K562 (cell line): Measurements from ENCODE around the gene SLC66A2. TPM values are rescaled to one million over a fixed set of nuclear protein-coding genes. Genes with fewer than 3 reads are reported as not detected.

Experiments
- ARID4B ChIP-seq: sonication (generic); formaldehyde crosslinking; IDR thresholded peaks from 2 replicates; pipeline ENCODE4 v1.8.0; 2022; ENCODE audit warnings: mild to moderate bottlenecking, missing genetic modification reagents
- ATF3 ChIP-seq, 2 experiments: fragments of 450-650 bp in 1 of 2; sonication (generic) in 1 of 2; formaldehyde crosslinking in 1 of 2; IDR thresholded peaks in 1 of 2; conservative IDR thresholded peaks in 1 of 2; 2 replicates each; pipeline versions ENCODE4 v1.6.1 to v1.8.1; 2016 to 2023; ENCODE audit warnings: mild to moderate bottlenecking in 2 of 2, moderate library complexity in 2 of 2, inconsistent platforms in 1 of 2, missing genetic modification reagents in 1 of 2
- CHD1 ChIP-seq: fragments of 200-600 bp; sonication (generic); IDR thresholded peaks from one replicate; pipeline ENCODE4 v1.6.1; 2012; ENCODE audit warnings: mild to moderate bottlenecking, moderate library complexity, low read length, inconsistent platforms
- E2F6 ChIP-seq, 2 experiments: IDR thresholded peaks; 2 replicates each; pipeline ENCODE4 v1.6.1; 2011; ENCODE audit warnings: borderline replicate concordance in 1 of 2, control low read depth in 1 of 2, low read depth in 1 of 2, low read length in 1 of 2, mild to moderate bottlenecking in 1 of 2, mixed read lengths in 1 of 2, moderate library complexity in 1 of 2; ENCODE audit not compliant: insufficient read depth in 1 of 2, insufficient read length in 1 of 2, poor library complexity in 1 of 2, severe bottlenecking in 1 of 2; ENCODE audit errors: extremely low read depth in 1 of 2
- FIP1L1 ChIP-seq: fragments of 200-400 bp; formaldehyde crosslinking; IDR thresholded peaks from 2 replicates; pipeline ENCODE4 v1.6.1; 2018; ENCODE audit warnings: mild to moderate bottlenecking, low read depth, low read length; ENCODE audit not compliant: poor library complexity, severe bottlenecking
- HCFC1 ChIP-seq: IDR thresholded peaks from 2 replicates; pipeline ENCODE4 v1.6.1; 2012; ENCODE audit warnings: low read depth, low read length, improper control_type of control experiment
- JUND ChIP-seq, 2 experiments: IDR thresholded peaks; 2 replicates in 1 of 2; 3 replicates in 1 of 2; pipeline ENCODE4 v1.6.1; 2011; ENCODE audit warnings: borderline replicate concordance in 2 of 2, low read depth in 2 of 2, low read length in 2 of 2, improper control_type of control experiment in 1 of 2, missing biosample characterization in 1 of 2, missing genetic modification characterization in 1 of 2, missing genetic modification reagents in 1 of 2
- L3MBTL2 ChIP-seq: fragments of 450-650 bp; IDR thresholded peaks from 2 replicates; pipeline ENCODE4 v1.6.1; 2016; ENCODE audit warnings: mild to moderate bottlenecking, moderate library complexity
- MAX ChIP-seq: sonication (generic); formaldehyde crosslinking; IDR thresholded peaks from 2 replicates; pipeline ENCODE4 v1.9.0; 2022; ENCODE audit warnings: mild to moderate bottlenecking, missing genetic modification reagents
- NFATC3 ChIP-seq: fragments of 450-650 bp; IDR thresholded peaks from 2 replicates; pipeline ENCODE4 v1.6.1; 2017; ENCODE audit warnings: mild to moderate bottlenecking
- POLR2AphosphoS5 ChIP-seq: IDR thresholded peaks from 2 replicates; pipeline ENCODE4 v1.6.1; 2011; ENCODE audit warnings: mild to moderate bottlenecking, low read depth, low read length, moderate library complexity; ENCODE audit not compliant: control insufficient read depth, insufficient read depth
- RB1 ChIP-seq: fragments of 450-650 bp; IDR thresholded peaks from 2 replicates; pipeline ENCODE4 v1.6.1; 2017; ENCODE audit warnings: low read depth, mild to moderate bottlenecking
- RBFOX2 ChIP-seq: fragments of 200-400 bp; formaldehyde crosslinking; IDR thresholded peaks from 2 replicates; pipeline ENCODE4 v1.6.1; 2017; ENCODE audit warnings: low read depth, mild to moderate bottlenecking, low read length, moderate library complexity
- SMAD2 ChIP-seq: fragments of 150-350 bp; IDR thresholded peaks from 2 replicates; pipeline ENCODE4 v1.6.1; 2014; ENCODE audit warnings: low read depth, mild to moderate bottlenecking, low read length
- ZBTB12 ChIP-seq: fragments of 250-450 bp; sonication (Bioruptor Pico); IDR thresholded peaks from 2 replicates; pipeline ENCODE4 v1.4.0; 2020
- ZNF431 ChIP-seq: sonication (generic); formaldehyde crosslinking; IDR thresholded peaks from 2 replicates; pipeline ENCODE4 v1.8.0; 2022; ENCODE audit warnings: mild to moderate bottlenecking, missing genetic modification reagents
- ZNF668 ChIP-seq: fragments of 250-450 bp; sonication (Bioruptor Pico); IDR thresholded peaks from 2 replicates; pipeline ENCODE4 v1.8.0; 2022; ENCODE audit warnings: mild to moderate bottlenecking, inconsistent platforms
- polyA plus RNA-seq, 8 experiments: library from polyadenylated mRNA; depleted of rRNA in 4 of 8; stranded (reverse) in 5 of 8; unstranded in 3 of 8; fragments of >200 nt; fragmentation: Nextera tagmentation in 2 of 8; fragmentation: Illumina TruSeq in 1 of 8; extraction: Ambion mirVana in 2 of 8; extraction: Trizol in 1 of 8; gene quantifications; 2 replicates each; pipeline versions ENCODE4 v1.2.1 to v1.2.3, GENCODE V29; 2011 to 2014; ENCODE audit warnings: inconsistent platforms in 1 of 8, missing spikeins in 1 of 8
- total RNA-seq, 7 experiments: library from RNA; depleted of rRNA in 6 of 7; stranded (reverse); fragments of >200 nt in 6 of 7; fragmentation: Illumina TruSeq in 2 of 7; extraction: Trizol in 2 of 7; gene quantifications; 2 replicates each; pipeline versions ENCODE4 v1.2.1 to v1.2.3, GENCODE V29; 2011 to 2021; ENCODE audit warnings: low replicate concordance in 1 of 7

Gene SLC66A2
- total and polyA plus RNA-seq, 9 of the 15 experiments (the other 6 are each of a cell fraction or from before 2014, with no cell fraction given): 0.25 to 17.5 (median 5.6) TPM

GRCh38 chr18:79988451-79989194 lies 37.2 kb upstream of the SLC66A2 start, which contains the start of gene TXNL4A (continued):
- TF ChIP-seq ARID4B (CRISPR knock-in tag): no peak
- TF ChIP-seq RBFOX2: peak; percentile 89
- TF ChIP-seq POLR2AphosphoS5: peak; percentile 46; the same call in 1 of the 2 replicates
- TF ChIP-seq MAX (CRISPR knock-in tag): peak; percentile 76
- peak; percentile 40; the same call in 1 of the 2 replicates for TF ChIP-seq JUND (IDR thresholded peaks at IDR 0.05; ENCODE audit: borderline replicate concordance, low read depth, low read length)
- TF ChIP-seq JUND (tag; IDR thresholded peaks at IDR 0.05; ENCODE audit: borderline replicate concordance, low read depth, low read length): no peak; the same call in 2 of the 3 replicates
- peak; percentile 78 for TF ChIP-seq ZBTB12 (CRISPR knock-in tag)
- no peak for TF ChIP-seq ZNF668 (CRISPR knock-in tag)
- TF ChIP-seq FIP1L1: peak; percentile 22
- peak; percentile 45; the same call in 1 of the 2 replicates for TF ChIP-seq RB1
- TF ChIP-seq ZNF431 (CRISPR knock-in tag): no peak
- TF ChIP-seq CHD1: no peak
- peak; percentile 58 for TF ChIP-seq HCFC1
- TF ChIP-seq L3MBTL2: 0 out of 2 replicates have a peak, but pooled peaks have one; percentile 24
- no peak for TF ChIP-seq SMAD2
- peak; percentile 65 to 82 for TF ChIP-seq E2F6 (IDR thresholded peaks at IDR 0.05; ENCODE audit: borderline replicate concordance in 1 of 2, extremely low read depth in 1 of 2, insufficient read depth in 1 of 2, insufficient read length in 1 of 2, low read depth in 1 of 2, low read length in 1 of 2, poor library complexity in 1 of 2, severe bottlenecking in 1 of 2)
- TF ChIP-seq ATF3 (IDR thresholded peaks at IDR 0.05): no peak
- no peak for TF ChIP-seq ATF3 (CRISPR knock-in tag; conservative IDR thresholded peaks at IDR 0.05)
- TF ChIP-seq NFATC3: no peak
